DND-41 (cell line): Measurements from ENCODE around the gene TET1.

Source experiments
- EZH2 ChIP-seq: IDR thresholded peaks from 3 replicates; pipeline ENCODE4 v1.6.1; 2012; ENCODE audit warnings: borderline replicate concordance, low read depth, mild to moderate bottlenecking, moderate library complexity, low read length, inconsistent platforms; ENCODE audit not compliant: severe bottlenecking
- TF ChIP-seq, protein P1 (sequence below): IDR thresholded peaks from 2 replicates; pipeline ENCODE4 v1.5.1; 2012; ENCODE audit warnings: borderline replicate concordance, low read length, moderate library complexity, mild to moderate bottlenecking; ENCODE audit not compliant: poor library complexity, severe bottlenecking; ENCODE audit errors: extremely low read depth

DNA sequence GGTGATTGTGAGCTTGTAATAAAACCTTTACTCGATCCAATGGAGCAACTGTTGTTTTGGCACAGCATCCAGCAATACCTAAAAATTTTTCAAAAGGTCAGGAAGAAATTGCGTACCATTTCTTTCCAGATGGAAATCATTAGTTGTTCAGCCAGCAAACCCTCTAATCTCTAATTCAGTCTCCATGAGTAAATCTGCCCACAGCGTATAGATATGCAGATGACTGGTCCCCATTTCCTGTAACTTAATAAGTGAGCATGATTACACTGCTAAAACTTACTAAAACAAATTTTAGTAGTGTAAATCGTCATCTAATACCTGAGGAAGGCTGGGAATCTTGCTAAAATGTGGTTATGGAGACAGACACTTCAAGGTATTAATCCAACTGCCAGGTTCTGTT, 43.4 kb upstream of the TET1 start:
- TF ChIP-seq, protein P1, sequence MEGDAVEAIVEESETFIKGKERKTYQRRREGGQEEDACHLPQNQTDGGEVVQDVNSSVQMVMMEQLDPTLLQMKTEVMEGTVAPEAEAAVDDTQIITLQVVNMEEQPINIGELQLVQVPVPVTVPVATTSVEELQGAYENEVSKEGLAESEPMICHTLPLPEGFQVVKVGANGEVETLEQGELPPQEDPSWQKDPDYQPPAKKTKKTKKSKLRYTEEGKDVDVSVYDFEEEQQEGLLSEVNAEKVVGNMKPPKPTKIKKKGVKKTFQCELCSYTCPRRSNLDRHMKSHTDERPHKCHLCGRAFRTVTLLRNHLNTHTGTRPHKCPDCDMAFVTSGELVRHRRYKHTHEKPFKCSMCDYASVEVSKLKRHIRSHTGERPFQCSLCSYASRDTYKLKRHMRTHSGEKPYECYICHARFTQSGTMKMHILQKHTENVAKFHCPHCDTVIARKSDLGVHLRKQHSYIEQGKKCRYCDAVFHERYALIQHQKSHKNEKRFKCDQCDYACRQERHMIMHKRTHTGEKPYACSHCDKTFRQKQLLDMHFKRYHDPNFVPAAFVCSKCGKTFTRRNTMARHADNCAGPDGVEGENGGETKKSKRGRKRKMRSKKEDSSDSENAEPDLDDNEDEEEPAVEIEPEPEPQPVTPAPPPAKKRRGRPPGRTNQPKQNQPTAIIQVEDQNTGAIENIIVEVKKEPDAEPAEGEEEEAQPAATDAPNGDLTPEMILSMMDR: no peak
- TF ChIP-seq EZH2: no peak
